ENCODE results near the gene KCNH6.

GRCh38 chr17:63568563-63568962, 45.4 kb downstream of the KCNH6 start:
- TF ChIP-seq CTCF (conservative IDR thresholded peaks at IDR 0.05; ENCODE audit: low read length): no peak
- TF ChIP-seq EZH2phosphoT487 (IDR thresholded peaks at IDR 0.05; ENCODE audit: borderline replicate concordance): no peak

All from Loucy (cell line).